Measurements from ENCODE around the gene ESYT1. TPM values are rescaled to one million over a fixed set of nuclear protein-coding genes. Genes with fewer than 3 reads are reported as not detected.
"Not testable (repeated sequence)": the region's sequence is repeated elsewhere in the genome, so short reads cannot be mapped to it uniquely, and the experiment has no call there.

The ESYT1 gene
- total and polyA plus RNA-seq, 2 experiments from 2014 or later: 108 to 216 TPM

GRCh38 chr12:56114084-56114483, 14.0 kb upstream of the ESYT1 start:
- H3K79me2 ChIP-seq (ENCODE audit: insufficient read depth): peaks cover 16% of the 10 kb centered on the region
- TF ChIP-seq EZH2 (IDR thresholded peaks at IDR 0.05; ENCODE audit: insufficient read depth, poor library complexity, severe bottlenecking) (no peak), EZH2phosphoT487 (IDR thresholded peaks at IDR 0.05; ENCODE audit: insufficient read depth, low read depth) (no peak)

GRCh38 chr12:56115329-56115728, 12.7 kb upstream of the ESYT1 start:
- Histone ChIP-seq H3K79me2 (ENCODE audit: insufficient read depth) (peaks cover 26% of the 10 kb centered on the region), H3K9ac (peak overlapping the region; percentile 99), H3K36me3 (ENCODE audit: low read depth) (peaks cover 31% of the 10 kb centered on the region), H2AFZ (peak overlapping the region; percentile 92), H3K27ac (peak overlapping the region; percentile 95), H3F3A (ENCODE audit: insufficient read depth) (peaks cover 68% of the 10 kb centered on the region), H4K20me1 (ENCODE audit: insufficient read depth) (no peaks in the 10 kb centered on the region), H3K4me3 (peak overlapping the region; percentile 98), H3K9me3 (ENCODE audit: low read depth) (no peaks in the 10 kb centered on the region), H3K9me2 (ENCODE audit: insufficient read depth) (no peaks in the 10 kb centered on the region), H3K4me2 (ENCODE audit: unreplicated experiment) (peak overlapping the region; percentile 86), H3K4me1 (ENCODE audit: insufficient read depth) (peaks cover 18% of the 10 kb centered on the region), H3K27me3 (replicated peaks; ENCODE audit: insufficient read depth) (no peaks in the 10 kb centered on the region)
- 23 to 28% methylated on average over 10 of the region's 10 CpGs for WGBS, 2 experiments (ENCODE audit: low coverage in 1 of 2, low lambda C conversion rate in 2 of 2, missing lambda C conversion rate in 2 of 2)
- in situ Hi-C loops (cut with MboI): no loop called here
- no peak for TF ChIP-seq EZH2 (IDR thresholded peaks at IDR 0.05; ENCODE audit: insufficient read depth, poor library complexity, severe bottlenecking)
- no peak for TF ChIP-seq EZH2phosphoT487 (IDR thresholded peaks at IDR 0.05; ENCODE audit: insufficient read depth, low read depth)
- peak; percentile 65 for DNase-seq

More at GRCh38 chr12:56114084-56114483, 14.0 kb upstream of the ESYT1 start:
- in situ Hi-C loops (cut with MboI): no loop called here
- Histone ChIP-seq H2AFZ (no peak overlapping the region), H3K9me2 (ENCODE audit: insufficient read depth) (no peaks in the 10 kb centered on the region), H3K4me2 (ENCODE audit: unreplicated experiment) (no peak overlapping the region), H3F3A (ENCODE audit: insufficient read depth) (peaks cover 77% of the 10 kb centered on the region), H3K9me3 (ENCODE audit: low read depth) (no peaks in the 10 kb centered on the region), H3K36me3 (ENCODE audit: low read depth) (peaks cover 43% of the 10 kb centered on the region), H3K4me3 (no peak overlapping the region), H3K4me1 (ENCODE audit: insufficient read depth) (peaks cover 11% of the 10 kb centered on the region), H3K9ac (no peak overlapping the region), H3K27ac (no peak overlapping the region), H4K20me1 (ENCODE audit: insufficient read depth) (no peaks in the 10 kb centered on the region), H3K27me3 (replicated peaks; ENCODE audit: insufficient read depth) (no peaks in the 10 kb centered on the region)
- 95 to 100% methylated on average over 1 of the region's 1 CpG for WGBS, 2 experiments (ENCODE audit: low coverage in 1 of 2, low lambda C conversion rate in 2 of 2, missing lambda C conversion rate in 2 of 2)
- no peak for DNase-seq

GRCh38 chr12:56116267-56117081, 11.6 kb upstream of the ESYT1 start, which contains the start of gene RPL41:
RPL41 (plus strand) TSS chr12:56116633.
- Histone ChIP-seq H3K79me2 (ENCODE audit: insufficient read depth) (peaks cover 29% of the 10 kb centered on the region), H3F3A (ENCODE audit: insufficient read depth) (peaks cover 57% of the 10 kb centered on the region), H3K36me3 (ENCODE audit: low read depth) (peaks cover 19% of the 10 kb centered on the region), H3K27ac (peak within 1 kb of the TSS; percentile 95), H2AFZ (peak within 1 kb of the TSS; percentile 92), H3K9me3 (ENCODE audit: low read depth) (no peaks in the 10 kb centered on the region), H3K9ac (peak within 1 kb of the TSS; percentile 99), H3K4me3 (peak within 1 kb of the TSS; percentile 98), H3K4me1 (ENCODE audit: insufficient read depth) (peaks cover 18% of the 10 kb centered on the region), H3K9me2 (ENCODE audit: insufficient read depth) (no peaks in the 10 kb centered on the region), H3K27me3 (replicated peaks; ENCODE audit: insufficient read depth) (no peaks in the 10 kb centered on the region), H3K4me2 (ENCODE audit: unreplicated experiment) (peak within 1 kb of the TSS; percentile 86), H4K20me1 (ENCODE audit: insufficient read depth) (no peaks in the 10 kb centered on the region)
- WGBS, 2 experiments (ENCODE audit: low coverage in 1 of 2, low lambda C conversion rate in 2 of 2, missing lambda C conversion rate in 2 of 2): 0 to 1% methylated on average over 34 of the region's 34 CpGs
- in situ Hi-C loops (cut with MboI): no loop called here
- DNase-seq: peak; percentile 97
- no peak for TF ChIP-seq EZH2 (IDR thresholded peaks at IDR 0.05; ENCODE audit: insufficient read depth, poor library complexity, severe bottlenecking)
- TF ChIP-seq EZH2phosphoT487 (IDR thresholded peaks at IDR 0.05; ENCODE audit: insufficient read depth, low read depth): no peak

GRCh38 chr12:56117082-56117706, 10.9 kb upstream of the ESYT1 start:
- Histone ChIP-seq H3K4me1 (ENCODE audit: insufficient read depth) (peaks cover 18% of the 10 kb centered on the region), H3K4me3 (peak overlapping the region; percentile 98), H3K4me2 (ENCODE audit: unreplicated experiment) (peak overlapping the region; percentile 86), H3F3A (ENCODE audit: insufficient read depth) (peaks cover 55% of the 10 kb centered on the region), H3K27ac (peak overlapping the region; percentile 95), H3K79me2 (ENCODE audit: insufficient read depth) (peaks cover 29% of the 10 kb centered on the region), H3K36me3 (ENCODE audit: low read depth) (peaks cover 14% of the 10 kb centered on the region), H3K9ac (peak overlapping the region; percentile 99)
- 2% methylated on average over 12 to 13 of the region's 16 CpGs for WGBS, 2 experiments (ENCODE audit: low coverage in 1 of 2, low lambda C conversion rate in 2 of 2, missing lambda C conversion rate in 2 of 2)
- in situ Hi-C loops (cut with MboI); H3K9me2 ChIP-seq (ENCODE audit: insufficient read depth); H4K20me1 ChIP-seq (ENCODE audit: insufficient read depth); H3K9me3 ChIP-seq (ENCODE audit: low read depth); H3K27me3 ChIP-seq (replicated peaks; ENCODE audit: insufficient read depth); H2AFZ ChIP-seq: not testable (repeated sequence)
- peak; percentile 17 for DNase-seq
